Measurements from ENCODE around the gene ADPRHL1.

- TF ChIP-seq CTCF (IDR thresholded peaks at IDR 0.05; ENCODE audit: extremely low read depth in 1 of 2, insufficient read depth in 1 of 2, low read depth in 1 of 2, low read length in 2 of 2) (no peak), POLR2A (IDR thresholded peaks at IDR 0.05; ENCODE audit: low read depth, low read length) (no peak)
Observed at GRCh38 chr13:113475911-113476310, 22.6 kb upstream of the ADPRHL1 start.

All from endothelial cell of umbilical vein (primary cell).